ENCODE results near the gene FAM89B.

DNA sequence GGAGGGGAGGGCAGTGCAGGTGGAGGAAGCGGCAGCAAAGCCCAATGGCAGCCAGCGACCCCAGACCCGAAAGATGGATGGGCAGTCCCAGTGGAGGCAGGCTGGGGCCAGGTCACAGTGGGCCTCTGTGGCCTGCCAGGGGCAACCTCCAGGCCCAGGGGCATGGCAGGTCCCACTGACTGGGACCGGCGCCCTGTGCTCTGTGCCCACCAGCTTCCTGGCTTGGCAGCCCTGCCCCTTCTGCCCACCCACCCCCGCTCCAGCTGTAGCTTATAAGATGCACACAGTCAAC is 27.6 kb downstream of the FAM89B start:
- TF ChIP-seq TAF1 (IDR thresholded peaks at IDR 0.05; ENCODE audit: borderline replicate concordance, insufficient read depth, low read length) (no peak), POLR2AphosphoS5 (IDR thresholded peaks at IDR 0.05; ENCODE audit: low read depth, low read length) (no peak)
- TF ChIP-seq, protein P1, sequence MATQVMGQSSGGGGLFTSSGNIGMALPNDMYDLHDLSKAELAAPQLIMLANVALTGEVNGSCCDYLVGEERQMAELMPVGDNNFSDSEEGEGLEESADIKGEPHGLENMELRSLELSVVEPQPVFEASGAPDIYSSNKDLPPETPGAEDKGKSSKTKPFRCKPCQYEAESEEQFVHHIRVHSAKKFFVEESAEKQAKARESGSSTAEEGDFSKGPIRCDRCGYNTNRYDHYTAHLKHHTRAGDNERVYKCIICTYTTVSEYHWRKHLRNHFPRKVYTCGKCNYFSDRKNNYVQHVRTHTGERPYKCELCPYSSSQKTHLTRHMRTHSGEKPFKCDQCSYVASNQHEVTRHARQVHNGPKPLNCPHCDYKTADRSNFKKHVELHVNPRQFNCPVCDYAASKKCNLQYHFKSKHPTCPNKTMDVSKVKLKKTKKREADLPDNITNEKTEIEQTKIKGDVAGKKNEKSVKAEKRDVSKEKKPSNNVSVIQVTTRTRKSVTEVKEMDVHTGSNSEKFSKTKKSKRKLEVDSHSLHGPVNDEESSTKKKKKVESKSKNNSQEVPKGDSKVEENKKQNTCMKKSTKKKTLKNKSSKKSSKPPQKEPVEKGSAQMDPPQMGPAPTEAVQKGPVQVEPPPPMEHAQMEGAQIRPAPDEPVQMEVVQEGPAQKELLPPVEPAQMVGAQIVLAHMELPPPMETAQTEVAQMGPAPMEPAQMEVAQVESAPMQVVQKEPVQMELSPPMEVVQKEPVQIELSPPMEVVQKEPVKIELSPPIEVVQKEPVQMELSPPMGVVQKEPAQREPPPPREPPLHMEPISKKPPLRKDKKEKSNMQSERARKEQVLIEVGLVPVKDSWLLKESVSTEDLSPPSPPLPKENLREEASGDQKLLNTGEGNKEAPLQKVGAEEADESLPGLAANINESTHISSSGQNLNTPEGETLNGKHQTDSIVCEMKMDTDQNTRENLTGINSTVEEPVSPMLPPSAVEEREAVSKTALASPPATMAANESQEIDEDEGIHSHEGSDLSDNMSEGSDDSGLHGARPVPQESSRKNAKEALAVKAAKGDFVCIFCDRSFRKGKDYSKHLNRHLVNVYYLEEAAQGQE (IDR thresholded peaks at IDR 0.05; ENCODE audit: insufficient read depth in 1 of 2, low read depth in 2 of 2, low read length in 2 of 2) = no peak
